HepG2 (cell line): Measurements from ENCODE around the gene NUDT7.

Experiments used
- CEBPB ChIP-seq: IDR thresholded peaks from 2 replicates; pipeline ENCODE4 v1.6.1; 2011; ENCODE audit warnings: low read depth, low read length, improper control_type of control experiment, borderline replicate concordance
- CREB1 ChIP-seq, 2 experiments: fragments of 450-650 bp in 1 of 2; IDR thresholded peaks; 2 replicates each; pipeline ENCODE4 v1.6.1; 2016 to 2017; ENCODE audit warnings: control low read depth in 1 of 2, mild to moderate bottlenecking in 1 of 2, missing compliant biosample characterization in 1 of 2, missing genetic modification characterization in 1 of 2
- FIP1L1 ChIP-seq: fragments of 200-400 bp; formaldehyde crosslinking; IDR thresholded peaks from 2 replicates; pipeline ENCODE4 v1.6.1; 2018; ENCODE audit warnings: low read depth, mild to moderate bottlenecking, low read length, moderate library complexity, borderline replicate concordance; ENCODE audit not compliant: insufficient read depth
- MAZ ChIP-seq, 2 experiments: sonication (generic) in 1 of 2; formaldehyde crosslinking in 1 of 2; IDR thresholded peaks; 2 replicates each; pipeline versions ENCODE4 v1.5.0 to v1.6.1; 2012 to 2020; ENCODE audit warnings: low read depth in 2 of 2, mild to moderate bottlenecking in 2 of 2, borderline replicate concordance in 1 of 2, improper control_type of control experiment in 1 of 2, low read length in 1 of 2, missing genetic modification reagents in 1 of 2, moderate library complexity in 1 of 2
- MXI1 ChIP-seq: IDR thresholded peaks from 3 replicates; pipeline ENCODE4 v1.6.1; 2012; ENCODE audit warnings: low read depth, low read length, inconsistent platforms, borderline replicate concordance
- PHB2 ChIP-seq: fragments of 450-650 bp; IDR thresholded peaks from 2 replicates; pipeline ENCODE4 v1.6.1; 2018; ENCODE audit not compliant: partially characterized antibody
- ZNF432 ChIP-seq: sonication (generic); formaldehyde crosslinking; IDR thresholded peaks from 2 replicates; pipeline ENCODE4 v1.5.0; 2020; ENCODE audit warnings: missing genetic modification reagents, mild to moderate bottlenecking, borderline replicate concordance
- ZNF747 ChIP-seq: sonication (generic); formaldehyde crosslinking; IDR thresholded peaks from 2 replicates; pipeline ENCODE4 v1.8.1; 2023; ENCODE audit warnings: missing genetic modification reagents, mild to moderate bottlenecking, borderline replicate concordance
- TF ChIP-seq, protein P1 (sequence below): sonication (generic); formaldehyde crosslinking; IDR thresholded peaks from 2 replicates; pipeline ENCODE4 v1.4.0; 2020; ENCODE audit warnings: missing genetic modification reagents
- TF ChIP-seq, protein P2 (sequence below): sonication (generic); formaldehyde crosslinking; IDR thresholded peaks from 2 replicates; pipeline ENCODE4 v1.5.0; 2020; ENCODE audit warnings: mild to moderate bottlenecking, missing genetic modification reagents, moderate library complexity

DNA sequence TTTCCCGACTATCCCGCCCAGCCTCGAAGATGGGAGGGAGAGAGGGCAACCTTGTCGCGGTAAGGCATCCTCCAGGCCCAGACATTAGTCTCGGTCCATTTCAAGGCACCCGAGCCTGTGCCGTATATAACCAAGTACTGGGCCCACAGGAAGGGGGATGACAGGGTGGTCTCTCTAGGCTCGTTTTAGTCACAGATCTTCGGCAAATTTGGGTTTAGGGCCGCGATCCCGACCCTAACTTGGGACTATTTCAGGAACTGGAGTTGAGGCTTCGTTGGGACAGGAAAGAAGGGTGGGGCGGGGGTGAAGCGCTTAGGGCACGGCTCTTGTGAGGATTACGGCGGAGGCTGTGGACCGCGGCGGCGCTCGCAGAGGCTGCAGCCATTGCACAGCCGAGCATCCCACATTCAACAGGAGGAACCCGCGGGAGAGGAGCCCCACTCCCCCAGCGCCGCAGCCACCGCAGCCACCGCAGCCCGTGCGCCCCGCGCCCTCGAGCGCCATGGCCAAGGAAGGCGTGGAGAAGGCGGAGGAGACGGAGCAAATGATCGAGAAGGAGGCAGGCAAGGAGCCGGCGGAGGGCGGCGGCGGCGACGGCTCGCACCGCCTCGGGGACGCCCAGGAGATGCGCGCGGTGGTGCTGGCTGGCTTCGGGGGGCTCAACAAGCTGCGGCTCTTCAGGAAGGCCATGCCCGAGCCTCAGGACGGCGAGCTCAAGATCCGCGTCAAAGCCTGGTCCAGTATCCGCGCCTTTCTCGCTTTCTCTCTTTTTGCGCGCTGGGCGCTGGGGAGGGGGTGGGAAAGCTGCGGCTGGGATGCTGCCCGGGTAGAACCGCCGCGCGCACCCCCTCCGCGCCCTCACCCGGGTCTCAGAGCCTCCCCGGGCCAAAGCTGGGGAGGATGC lies 66.1 kb downstream of the NUDT7 start, which contains the start of gene VAT1L:
- TF ChIP-seq ZNF747 (CRISPR knock-in tag) (no peak), CREB1 (IDR thresholded peaks at IDR 0.05) (no peak), CREB1 (CRISPR knock-in tag; IDR thresholded peaks at IDR 0.05) (no peak), FIP1L1 (no peak), CEBPB (no peak), MAZ (IDR thresholded peaks at IDR 0.05; ENCODE audit: borderline replicate concordance, low read depth, low read length) (no peak), MAZ (CRISPR knock-in tag; IDR thresholded peaks at IDR 0.05; ENCODE audit: low read depth) (no peak), MXI1 (no peak), ZNF432 (CRISPR knock-in tag) (no peak), PHB2 (no peak)
- TF ChIP-seq, protein P1, sequence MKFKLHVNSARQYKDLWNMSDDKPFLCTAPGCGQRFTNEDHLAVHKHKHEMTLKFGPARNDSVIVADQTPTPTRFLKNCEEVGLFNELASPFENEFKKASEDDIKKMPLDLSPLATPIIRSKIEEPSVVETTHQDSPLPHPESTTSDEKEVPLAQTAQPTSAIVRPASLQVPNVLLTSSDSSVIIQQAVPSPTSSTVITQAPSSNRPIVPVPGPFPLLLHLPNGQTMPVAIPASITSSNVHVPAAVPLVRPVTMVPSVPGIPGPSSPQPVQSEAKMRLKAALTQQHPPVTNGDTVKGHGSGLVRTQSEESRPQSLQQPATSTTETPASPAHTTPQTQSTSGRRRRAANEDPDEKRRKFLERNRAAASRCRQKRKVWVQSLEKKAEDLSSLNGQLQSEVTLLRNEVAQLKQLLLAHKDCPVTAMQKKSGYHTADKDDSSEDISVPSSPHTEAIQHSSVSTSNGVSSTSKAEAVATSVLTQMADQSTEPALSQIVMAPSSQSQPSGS (CRISPR knock-in tag) = no peak
- TF ChIP-seq, protein P2, sequence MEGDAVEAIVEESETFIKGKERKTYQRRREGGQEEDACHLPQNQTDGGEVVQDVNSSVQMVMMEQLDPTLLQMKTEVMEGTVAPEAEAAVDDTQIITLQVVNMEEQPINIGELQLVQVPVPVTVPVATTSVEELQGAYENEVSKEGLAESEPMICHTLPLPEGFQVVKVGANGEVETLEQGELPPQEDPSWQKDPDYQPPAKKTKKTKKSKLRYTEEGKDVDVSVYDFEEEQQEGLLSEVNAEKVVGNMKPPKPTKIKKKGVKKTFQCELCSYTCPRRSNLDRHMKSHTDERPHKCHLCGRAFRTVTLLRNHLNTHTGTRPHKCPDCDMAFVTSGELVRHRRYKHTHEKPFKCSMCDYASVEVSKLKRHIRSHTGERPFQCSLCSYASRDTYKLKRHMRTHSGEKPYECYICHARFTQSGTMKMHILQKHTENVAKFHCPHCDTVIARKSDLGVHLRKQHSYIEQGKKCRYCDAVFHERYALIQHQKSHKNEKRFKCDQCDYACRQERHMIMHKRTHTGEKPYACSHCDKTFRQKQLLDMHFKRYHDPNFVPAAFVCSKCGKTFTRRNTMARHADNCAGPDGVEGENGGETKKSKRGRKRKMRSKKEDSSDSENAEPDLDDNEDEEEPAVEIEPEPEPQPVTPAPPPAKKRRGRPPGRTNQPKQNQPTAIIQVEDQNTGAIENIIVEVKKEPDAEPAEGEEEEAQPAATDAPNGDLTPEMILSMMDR = peak; percentile 11; the same call in 1 of the 2 replicates
